HG03442 (cell line): ENCODE results near the gene URI1.
"Not testable (repeated sequence)": the region's sequence is repeated elsewhere in the genome, so short reads cannot be mapped to it uniquely, and the experiment has no call there.

Experiments
- ATAC-seq: cut with Tn5 transposase; IDR thresholded peaks from one replicate; pipeline ENCODE4 v1.9.1; 2021; ENCODE audit warnings: mild to moderate bottlenecking, moderate library complexity; ENCODE audit not compliant: unreplicated experiment

URI1 gene

GRCh38 chr19:30020189-30020588, 78.2 kb downstream of the URI1 start:
- no peak for ATAC-seq

- no peak for ATAC-seq
Observed at GRCh38 chr19:30022659-30023058, 80.6 kb downstream of the URI1 start.

- no peak for ATAC-seq
Observed at GRCh38 chr19:30023330-30023729, 81.3 kb downstream of the URI1 start.

- no peak for ATAC-seq
Observed at GRCh38 chr19:30024091-30024490, 82.1 kb downstream of the URI1 start.

- no peak for ATAC-seq
Observed at GRCh38 chr19:30026933-30027332, 84.9 kb downstream of the URI1 start.

- ATAC-seq, result no peak
Observed at GRCh38 chr19:30028118-30028991, 86.3 kb downstream of the URI1 start.

GRCh38 chr19:30028992-30029343, 86.9 kb downstream of the URI1 start:
- ATAC-seq, result no peak

- peak; percentile 86 for ATAC-seq
Observed at GRCh38 chr19:30029721-30030510, 87.9 kb downstream of the URI1 start.

GRCh38 chr19:30034321-30034720, 92.3 kb downstream of the URI1 start:
- no peak for ATAC-seq

- no peak for ATAC-seq
Observed at GRCh38 chr19:30036154-30037129, 94.4 kb downstream of the URI1 start.

- no peak for ATAC-seq
Observed at GRCh38 chr19:30037835-30038234, 95.8 kb downstream of the URI1 start.

- not testable (repeated sequence) for ATAC-seq
Observed at GRCh38 chr19:30041931-30042330, 99.9 kb downstream of the URI1 start.

- not testable (repeated sequence) for ATAC-seq
Observed at GRCh38 chr19:30043008-30043407, 101.0 kb downstream of the URI1 start.

- ATAC-seq, result no peak
Observed at GRCh38 chr19:30044273-30045248, 102.5 kb downstream of the URI1 start.

- no peak for ATAC-seq
Observed at GRCh38 chr19:30046522-30046921, 104.5 kb downstream of the URI1 start.

- no peak for ATAC-seq
Observed at GRCh38 chr19:30047432-30047831, 105.4 kb downstream of the URI1 start.

GRCh38 chr19:30049226-30049625, 107.2 kb downstream of the URI1 start:
- no peak for ATAC-seq

- no peak for ATAC-seq
Observed at GRCh38 chr19:30049846-30050667, 108.0 kb downstream of the URI1 start.
